A549 (cell line): ENCODE results near the gene NRARP. TPM values are rescaled to one million over a fixed set of nuclear protein-coding genes. Genes with fewer than 3 reads are reported as not detected.

Source experiments
- ATAC-seq, 2 experiments: fragments of 200-7000 bp in 1 of 2; fragments of >200 bp in 1 of 2; cut with Nextera tagmentation in 1 of 2; cut with Tn5 transposase in 1 of 2; 3 replicates each; pipeline versions ENCODE4 v1.8.0 to v1.9.1; 2018 to 2020; ENCODE audit warnings: mild to moderate bottlenecking in 1 of 2, moderate library complexity in 1 of 2
- CTCF ChIA-PET: fragments of 300-600 bp; sonication (Branson Sonifier 250); formaldehyde crosslinking; extraction: SDS; loops from one replicate; lab custom pipeline; 2021; ENCODE audit warnings: antibody characterized with exemption, inconsistent platforms; lab: Yijun Ruan, JAX
- POLR2A ChIA-PET: fragments of 350-600 bp; formaldehyde crosslinking; extraction: SDS; loops from one replicate; lab custom pipeline; 2021; ENCODE audit warnings: antibody characterized with exemption, inconsistent platforms; lab: Yijun Ruan, JAX
- DNase-seq, 2 experiments: peaks; one replicate each; pipeline versions ENCODE4 v3.0.0 to v3.0.0-alpha.2; 2011 to 2016; ENCODE audit warnings: low read depth in 1 of 2, low spot score in 1 of 2
- FAIRE-seq: peaks from 2 replicates; lab custom pipeline; 2011; peaks lifted over from hg19 to GRCh38; lab: Jason Lieb, UNC
- H3K27ac ChIP-seq, 2 experiments: fragments of >200 bp; sonication (Bioruptor Twin); formaldehyde crosslinking; 3 replicates each; pipeline ENCODE4 v1.5.1; 2016 to 2017
- H3K4me1 ChIP-seq: fragments of >200 bp; sonication (Bioruptor Twin); formaldehyde crosslinking; 3 replicates; pipeline ENCODE4 v1.6.1; 2016
- H3K4me2 ChIP-seq: fragments of >200 bp; sonication (Bioruptor Twin); formaldehyde crosslinking; 3 replicates; pipeline ENCODE4 v1.6.1; 2016
- H3K4me3 ChIP-seq: fragments of >200 bp; sonication (Bioruptor Twin); formaldehyde crosslinking; 3 replicates; pipeline ENCODE4 v1.5.1; 2016
- H3K9me3 ChIP-seq: fragments of >200 bp; sonication (Bioruptor Twin); formaldehyde crosslinking; 3 replicates; pipeline ENCODE4 v1.6.1; 2016
- ATOH8 ChIP-seq: fragments of 250-450 bp; sonication (Bioruptor Pico); IDR thresholded peaks from 2 replicates; pipeline ENCODE4 v1.5.0; 2020; ENCODE audit warnings: low read depth, mild to moderate bottlenecking, moderate library complexity
- CBX8 ChIP-seq: fragments of 200-600 bp; sonication (generic); IDR thresholded peaks from 2 replicates; pipeline ENCODE4 v1.6.1; 2016
- CTCF ChIP-seq: fragments of >200 bp; sonication (Bioruptor Twin); formaldehyde crosslinking; IDR thresholded peaks from 3 replicates; pipeline ENCODE4 v1.5.1; 2016
- EHMT2 ChIP-seq: fragments of 200-600 bp; sonication (generic); IDR thresholded peaks from 2 replicates; pipeline ENCODE4 v1.6.1; 2016; ENCODE audit warnings: antibody characterized with exemption, low read depth, mild to moderate bottlenecking, moderate library complexity
- ESRRA ChIP-seq: fragments of 150-350 bp; IDR thresholded peaks from 2 replicates; pipeline ENCODE4 v1.6.1; 2014; ENCODE audit warnings: mild to moderate bottlenecking, low read length, borderline replicate concordance
- FOSL2 ChIP-seq, 2 experiments: fragments of 450-650 bp in 1 of 2; fragments of >200 bp in 1 of 2; sonication (Bioruptor Twin) in 1 of 2; formaldehyde crosslinking; IDR thresholded peaks; 2 replicates each; pipeline versions ENCODE4 v1.5.0 to v1.6.1; 2016 to 2020; ENCODE audit warnings: mild to moderate bottlenecking in 1 of 2, moderate library complexity in 1 of 2
- FOXS1 ChIP-seq: fragments of 250-450 bp; sonication (Bioruptor Pico); IDR thresholded peaks from 2 replicates; pipeline ENCODE4 v1.5.0; 2020; ENCODE audit warnings: mild to moderate bottlenecking, moderate library complexity
- HOXA7 ChIP-seq: fragments of 250-450 bp; sonication (Bioruptor Pico); IDR thresholded peaks from 2 replicates; pipeline ENCODE4 v1.5.0; 2020; ENCODE audit warnings: mild to moderate bottlenecking, moderate library complexity
- HOXB13 ChIP-seq: fragments of 250-450 bp; sonication (Bioruptor Pico); IDR thresholded peaks from 2 replicates; pipeline ENCODE4 v1.5.0; 2020; ENCODE audit warnings: low read depth, mild to moderate bottlenecking, moderate library complexity
- JUN ChIP-seq, 2 experiments: fragments of >200 bp; sonication (Bioruptor Twin); formaldehyde crosslinking; IDR thresholded peaks; 2 replicates in 1 of 2; 3 replicates in 1 of 2; pipeline ENCODE4 v1.6.1; 2016 to 2017
- NFE2L2 ChIP-seq: fragments of 150-350 bp; conservative IDR thresholded peaks from 2 replicates; pipeline ENCODE4 v1.6.1; 2014; ENCODE audit warnings: low read length
- PBX3 ChIP-seq: IDR thresholded peaks from 2 replicates; pipeline ENCODE4 v1.6.1; 2012
- PHF8 ChIP-seq: fragments of 200-600 bp; sonication (generic); IDR thresholded peaks from 2 replicates; pipeline ENCODE4 v1.6.1; 2016; ENCODE audit warnings: low read depth, mild to moderate bottlenecking, antibody characterized with exemption, moderate library complexity, borderline replicate concordance
- RAD21 ChIP-seq, 2 experiments: fragments of >200 bp in 1 of 2; sonication (Bioruptor Twin) in 1 of 2; formaldehyde crosslinking in 1 of 2; IDR thresholded peaks in 1 of 2; conservative IDR thresholded peaks in 1 of 2; 2 replicates in 1 of 2; 3 replicates in 1 of 2; pipeline ENCODE4 v1.6.1; 2012 to 2018; ENCODE audit warnings: inconsistent platforms in 1 of 2
- RARB ChIP-seq: fragments of 250-450 bp; sonication (Bioruptor Pico); IDR thresholded peaks from 2 replicates; pipeline ENCODE4 v1.8.0; 2021; ENCODE audit warnings: mild to moderate bottlenecking, moderate library complexity
- RCOR1 ChIP-seq: fragments of 150-350 bp; IDR thresholded peaks from 2 replicates; pipeline ENCODE4 v1.6.1; 2014; ENCODE audit warnings: antibody characterized with exemption, low read length, low read depth
- RFX5 ChIP-seq: fragments of 450-650 bp; IDR thresholded peaks from 2 replicates; pipeline ENCODE4 v1.7.1; 2014; ENCODE audit warnings: antibody characterized with exemption, mild to moderate bottlenecking, moderate library complexity
- SREBF2 ChIP-seq: fragments of 450-650 bp; IDR thresholded peaks from 2 replicates; pipeline ENCODE4 v1.6.1; 2014; ENCODE audit warnings: mild to moderate bottlenecking, moderate library complexity
- TFCP2L1 ChIP-seq: fragments of 250-450 bp; sonication (Bioruptor Pico); IDR thresholded peaks from 2 replicates; pipeline ENCODE4 v1.5.0; 2021; ENCODE audit warnings: mild to moderate bottlenecking
- ZC3H11A ChIP-seq: fragments of 450-650 bp; IDR thresholded peaks from 2 replicates; pipeline ENCODE4 v1.6.1; 2014; ENCODE audit warnings: antibody characterized with exemption, mild to moderate bottlenecking
- ZNF302 ChIP-seq: fragments of 250-450 bp; sonication (Bioruptor Pico); IDR thresholded peaks from 2 replicates; pipeline ENCODE4 v1.9.0; 2021; ENCODE audit warnings: inconsistent platforms, mild to moderate bottlenecking, moderate library complexity
- WGBS: methylation state at CpG from one replicate; pipeline ENCODE4 v1.1.6; 2017; ENCODE audit errors: missing lambda C conversion rate; 5-methylcytosine and 5-hydroxymethylcytosine counted together
- polyA plus RNA-seq, 4 experiments: library from polyadenylated mRNA; depleted of rRNA in 3 of 4; stranded (reverse); fragments of >200 nt; fragmentation: RNase III in 1 of 4; extraction: RNeasy Plus Mini Kit Qiagen cat#74134 plus additional on column Dnase treatment in 1 of 4; gene quantifications; 2 replicates in 3 of 4; 3 replicates in 1 of 4; pipeline ENCODE4 v1.2.3, GENCODE V29; 2011 to 2017

NRARP gene
- polyA plus RNA-seq, 2 of the 4 experiments (the other 2 are of a cell fraction), result 1.3 to 5.1 TPM

- H3K9me3 ChIP-seq, result no peaks in the 10 kb centered on the region
- FAIRE-seq (no peak), DNase-seq (no peak), ATAC-seq (no peak)
- 80% methylated on average over 10 of the region's 10 CpGs for WGBS
- POLR2A ChIA-PET, result interaction anchor here (1.0 kb wide), 1 partner anchor 23 kb away, joined by 4 read pairs; no protein-coding TSS in a partner anchor
- TF ChIP-seq ATOH8 (CRISPR knock-in tag) (no peak), CBX8 (no peak), RARB (no peak), ZC3H11A (no peak), PBX3 (no peak), RFX5 (no peak), HOXA7 (CRISPR knock-in tag) (no peak), FOSL2 (IDR thresholded peaks at IDR 0.05) (no peak), FOSL2 (CRISPR knock-in tag; IDR thresholded peaks at IDR 0.05) (no peak), CTCF (no peak), FOXS1 (CRISPR knock-in tag) (no peak), NFE2L2 (no peak)
- no peak overlapping the region for H3K4me3 ChIP-seq
- peaks cover 10% of the 10 kb centered on the region for H3K4me1 ChIP-seq
- H3K27ac ChIP-seq, result no peak overlapping the region
- CTCF ChIA-PET, result interaction anchor here (1.1 to 17.1 kb wide), 3 partner anchors 10 to 23 kb away, joined by 3 to 236 read pairs (median 43); partner anchors contain the start of gene TUBB4B
- no peak overlapping the region for H3K4me2 ChIP-seq
These were observed 38.6 kb downstream of the NRARP start for GRCh38 chr9:137263506-137263905.

GRCh38 chr9:137262909-137263285 lies 39.2 kb downstream of the NRARP start:
- H3K4me1 ChIP-seq, result peaks cover 4% of the 10 kb centered on the region; the same call in 2 of the 3 replicates
- H3K4me2 ChIP-seq, result no peak overlapping the region
- TF ChIP-seq TFCP2L1 (CRISPR knock-in tag) (no peak), PHF8 (no peak), SREBF2 (no peak), RAD21 (conservative IDR thresholded peaks at IDR 0.05 in 1 of 2, IDR thresholded peaks at IDR 0.05 in 1 of 2) (no peak), HOXB13 (CRISPR knock-in tag) (no peak), JUN (IDR thresholded peaks at IDR 0.05) (no peak), HOXA7 (CRISPR knock-in tag) (no peak), CTCF (no peak), CBX8 (no peak), ESRRA (no peak), EHMT2 (no peak), RCOR1 (no peak), ZNF302 (CRISPR knock-in tag) (no peak)
- WGBS, result 90% methylated on average over 24 of the region's 24 CpGs
- no peak for DNase-seq
- POLR2A ChIA-PET, result interaction anchor here (1.0 kb wide), 1 partner anchor 22 kb away, joined by 4 read pairs; no protein-coding TSS in a partner anchor
- H3K9me3 ChIP-seq, result no peaks in the 10 kb centered on the region
- FAIRE-seq, result no peak
- CTCF ChIA-PET, result interaction anchor here (1.0 to 17.1 kb wide), 4 partner anchors 10 to 29 kb away, joined by 4 to 236 read pairs (median 26); partner anchors contain the start of genes STPG3 and TUBB4B
- ATAC-seq, result peak in 1 of 2 experiments; percentile 15; a peak in 3 of 6 replicates
- no peak overlapping the region for H3K4me3 ChIP-seq
- no peak overlapping the region for H3K27ac ChIP-seq
